Activated CD4-positive, CD25-positive, alpha-beta regulatory T cell treated with anti-CD3 and anti-CD28 coated beads, Interleukin-2, amount 50 U/mL, for 24 hours (primary cell): ENCODE measurements around the gene LTBP2.

Experiments used
- ATAC-seq, 2 donors: fragments of 150-1000 bp; cut with Tn5 transposase; one replicate each; pipeline ENCODE4 v1.10.0; 2021; ENCODE audit warnings: mild to moderate bottlenecking in 1 of 2, moderate library complexity in 1 of 2

Gene LTBP2

GRCh38 chr14:74587363-74587707, 24.7 kb downstream of the LTBP2 start:
- no peak for ATAC-seq

- ATAC-seq: no peak
These were observed 25.2 kb downstream of the LTBP2 start for GRCh38 chr14:74586681-74587362.

- no peak for ATAC-seq
These were observed 26.4 kb downstream of the LTBP2 start for GRCh38 chr14:74585406-74586335.

- no peak for ATAC-seq
These were observed 27.1 kb downstream of the LTBP2 start for GRCh38 chr14:74584951-74585350.

- peak; percentile 66 to 71 for ATAC-seq
These were observed 28.2 kb downstream of the LTBP2 start for GRCh38 chr14:74583689-74584434.

GRCh38 chr14:74582910-74583581, 29.0 kb downstream of the LTBP2 start:
- no peak for ATAC-seq

- ATAC-seq: no peak
These were observed 31.8 kb downstream of the LTBP2 start for GRCh38 chr14:74580275-74580672.

- peak; percentile 84 to 86 for ATAC-seq
These were observed 32.4 kb downstream of the LTBP2 start for GRCh38 chr14:74579447-74580274.

- ATAC-seq: no peak
These were observed 33.6 kb downstream of the LTBP2 start for GRCh38 chr14:74578479-74578878.

GRCh38 chr14:74577948-74578275, 34.1 kb downstream of the LTBP2 start:
- ATAC-seq: no peak

- ATAC-seq: no peak
These were observed 34.6 kb downstream of the LTBP2 start for GRCh38 chr14:74577247-74577947.

- ATAC-seq: no peak
These were observed 36.1 kb downstream of the LTBP2 start for GRCh38 chr14:74575936-74576335.

- ATAC-seq: no peak
These were observed 36.5 kb downstream of the LTBP2 start for GRCh38 chr14:74575507-74575906.

GRCh38 chr14:74574706-74575105, 37.3 kb downstream of the LTBP2 start:
- no peak for ATAC-seq

- ATAC-seq: peak; percentile 65 to 71
These were observed 38.0 kb downstream of the LTBP2 start for GRCh38 chr14:74574090-74574433.

- ATAC-seq: no peak
These were observed 38.5 kb downstream of the LTBP2 start for GRCh38 chr14:74573421-74574089.

GRCh38 chr14:74572726-74573301, 39.2 kb downstream of the LTBP2 start:
- ATAC-seq: no peak

- peak; percentile 57 to 62 for ATAC-seq
These were observed 39.9 kb downstream of the LTBP2 start for GRCh38 chr14:74571901-74572725.

GRCh38 chr14:74571441-74571841, 40.6 kb downstream of the LTBP2 start:
- no peak for ATAC-seq

GRCh38 chr14:74570696-74571095, 41.3 kb downstream of the LTBP2 start:
- no peak for ATAC-seq
